ENCODE data around the gene GNA12. TPM values are rescaled to one million over a fixed set of nuclear protein-coding genes. Genes with fewer than 3 reads are reported as not detected.

The GNA12 gene
- total RNA-seq, 1 donor from 2014 or later = 12.1 TPM

- DNase-seq (ENCODE audit: low read depth) (peak; percentile 59), FAIRE-seq (no peak)
- H3K27me3 ChIP-seq (ENCODE audit: control insufficient read depth, insufficient read depth, low read length) = no peaks in the 10 kb centered on the region
- H3K4me3 ChIP-seq (ENCODE audit: low read depth, low read length) = peak overlapping the region; percentile 5
- TF ChIP-seq CTCF (IDR thresholded peaks at IDR 0.05; ENCODE audit: insufficient read depth, low read length, severe bottlenecking) = no peak
- H3K36me3 ChIP-seq (ENCODE audit: control insufficient read depth, insufficient read depth, low read length) = no peaks in the 10 kb centered on the region
Observed at GRCh38 chr7:2802504-2803341, 41.4 kb downstream of the GNA12 start.

- H3K36me3 ChIP-seq (ENCODE audit: control insufficient read depth, insufficient read depth, low read length) = no peaks in the 10 kb centered on the region
- no peak for FAIRE-seq
- no peak for TF ChIP-seq CTCF (IDR thresholded peaks at IDR 0.05; ENCODE audit: insufficient read depth, low read length, severe bottlenecking)
- peak; percentile 62 for DNase-seq (ENCODE audit: low read depth)
- no peaks in the 10 kb centered on the region for H3K27me3 ChIP-seq (ENCODE audit: control insufficient read depth, insufficient read depth, low read length)
- no peak overlapping the region for H3K4me3 ChIP-seq (ENCODE audit: low read depth, low read length)
Observed at GRCh38 chr7:2802101-2802500, 42.0 kb downstream of the GNA12 start.

GRCh38 chr7:2800931-2801688 lies 43.0 kb downstream of the GNA12 start:
- Histone ChIP-seq H3K4me3 (ENCODE audit: low read depth, low read length) (no peak overlapping the region), H3K36me3 (ENCODE audit: control insufficient read depth, insufficient read depth, low read length) (no peaks in the 10 kb centered on the region), H3K27me3 (ENCODE audit: control insufficient read depth, insufficient read depth, low read length) (no peaks in the 10 kb centered on the region)
- DNase-seq (ENCODE audit: low read depth) = no peak
- no peak for FAIRE-seq
- no peak for TF ChIP-seq CTCF (IDR thresholded peaks at IDR 0.05; ENCODE audit: insufficient read depth, low read length, severe bottlenecking)

GRCh38 chr7:2800220-2800930 lies 43.7 kb downstream of the GNA12 start:
- no peaks in the 10 kb centered on the region for H3K27me3 ChIP-seq (ENCODE audit: control insufficient read depth, insufficient read depth, low read length)
- TF ChIP-seq CTCF (IDR thresholded peaks at IDR 0.05; ENCODE audit: insufficient read depth, low read length, severe bottlenecking) = no peak
- no peak for FAIRE-seq

GRCh38 chr7:2799253-2799652 lies 44.9 kb downstream of the GNA12 start:
- Histone ChIP-seq H3K27me3 (ENCODE audit: control insufficient read depth, insufficient read depth, low read length) (no peaks in the 10 kb centered on the region), H3K36me3 (ENCODE audit: control insufficient read depth, insufficient read depth, low read length) (peaks cover 3% of the 10 kb centered on the region), H3K4me3 (ENCODE audit: low read depth, low read length) (no peak overlapping the region)
- no peak for FAIRE-seq
- DNase-seq (ENCODE audit: low read depth) = no peak
- TF ChIP-seq CTCF (IDR thresholded peaks at IDR 0.05; ENCODE audit: insufficient read depth, low read length, severe bottlenecking) = no peak

More at GRCh38 chr7:2800220-2800930, 43.7 kb downstream of the GNA12 start:
- no peaks in the 10 kb centered on the region for H3K36me3 ChIP-seq (ENCODE audit: control insufficient read depth, insufficient read depth, low read length)
- no peak for DNase-seq (ENCODE audit: low read depth)
- H3K4me3 ChIP-seq (ENCODE audit: low read depth, low read length) = no peak overlapping the region
